ENCODE data around the gene STPG3.

The STPG3 gene

GRCh38 chr9:137264067-137264466 is 13.0 kb downstream of the STPG3 start:
- no peak for DNase-seq (ENCODE audit: low read depth)
- no peak for TF ChIP-seq CTCF (conservative IDR thresholded peaks at IDR 0.05; ENCODE audit: control insufficient read depth, insufficient read depth, low read depth, low read length)
- no peak overlapping the region for H3K4me3 ChIP-seq (ENCODE audit: control insufficient read depth, low read depth, low read length)

- no peak for DNase-seq (ENCODE audit: low read depth)
- H3K4me3 ChIP-seq (ENCODE audit: control insufficient read depth, low read depth, low read length) = no peak overlapping the region
- TF ChIP-seq CTCF (conservative IDR thresholded peaks at IDR 0.05; ENCODE audit: control insufficient read depth, insufficient read depth, low read depth, low read length) = no peak
Measured at GRCh38 chr9:137265496-137266161, 14.5 kb downstream of the STPG3 start.

- H3K4me3 ChIP-seq (ENCODE audit: control insufficient read depth, low read depth, low read length) = no peak overlapping the region
- DNase-seq (ENCODE audit: low read depth) = no peak
- TF ChIP-seq CTCF (conservative IDR thresholded peaks at IDR 0.05; ENCODE audit: control insufficient read depth, insufficient read depth, low read depth, low read length) = no peak
Measured at GRCh38 chr9:137266162-137266527, 15.1 kb downstream of the STPG3 start.

GRCh38 chr9:137266585-137267453 is 15.7 kb downstream of the STPG3 start:
- no peak for TF ChIP-seq CTCF (conservative IDR thresholded peaks at IDR 0.05; ENCODE audit: control insufficient read depth, insufficient read depth, low read depth, low read length)
- no peak for DNase-seq (ENCODE audit: low read depth)
- H3K4me3 ChIP-seq (ENCODE audit: control insufficient read depth, low read depth, low read length) = no peak overlapping the region

GRCh38 chr9:137267933-137268355 is 16.9 kb downstream of the STPG3 start:
- no peak for DNase-seq (ENCODE audit: low read depth)
- TF ChIP-seq CTCF (conservative IDR thresholded peaks at IDR 0.05; ENCODE audit: control insufficient read depth, insufficient read depth, low read depth, low read length) = no peak
- no peak overlapping the region for H3K4me3 ChIP-seq (ENCODE audit: control insufficient read depth, low read depth, low read length)

- no peak for TF ChIP-seq CTCF (conservative IDR thresholded peaks at IDR 0.05; ENCODE audit: control insufficient read depth, insufficient read depth, low read depth, low read length)
- H3K4me3 ChIP-seq (ENCODE audit: control insufficient read depth, low read depth, low read length) = no peak overlapping the region
- no peak for DNase-seq (ENCODE audit: low read depth)
Measured at GRCh38 chr9:137268538-137269201, 17.6 kb downstream of the STPG3 start.
